ENCODE data around the gene CCDC102A.

DNA sequence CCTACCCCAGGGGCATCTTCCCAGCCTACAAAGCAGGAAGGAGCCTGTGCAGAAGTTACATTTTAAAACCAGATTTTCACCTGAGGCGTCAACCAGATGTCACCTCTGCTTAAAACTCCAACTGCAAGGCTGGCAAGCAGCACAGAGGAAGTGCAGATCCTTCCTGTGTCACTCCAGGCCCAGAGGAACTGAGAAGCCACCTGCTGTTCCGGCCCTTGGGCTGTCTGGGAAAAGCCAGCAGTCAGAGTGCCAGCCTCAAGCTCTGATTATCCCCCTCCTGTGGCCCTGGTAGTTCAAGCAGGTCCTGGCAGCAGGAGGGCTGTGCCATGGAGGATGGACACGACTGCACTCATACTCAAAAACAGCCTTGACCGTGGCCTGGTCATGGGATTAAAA lies 63.7 kb downstream of the CCDC102A start:
- TF ChIP-seq ZNF382 (CRISPR knock-in tag; IDR thresholded peaks at IDR 0.05; ENCODE audit: borderline replicate concordance) (no peak), RFX5 (IDR thresholded peaks at IDR 0.05; ENCODE audit: low read depth, low read length) (no peak), ZBTB1 (CRISPR knock-in tag; IDR thresholded peaks at IDR 0.05; ENCODE audit: borderline replicate concordance) (no peak), ZNF678 (CRISPR knock-in tag; IDR thresholded peaks at IDR 0.05) (no peak)
- TF ChIP-seq, protein P1, sequence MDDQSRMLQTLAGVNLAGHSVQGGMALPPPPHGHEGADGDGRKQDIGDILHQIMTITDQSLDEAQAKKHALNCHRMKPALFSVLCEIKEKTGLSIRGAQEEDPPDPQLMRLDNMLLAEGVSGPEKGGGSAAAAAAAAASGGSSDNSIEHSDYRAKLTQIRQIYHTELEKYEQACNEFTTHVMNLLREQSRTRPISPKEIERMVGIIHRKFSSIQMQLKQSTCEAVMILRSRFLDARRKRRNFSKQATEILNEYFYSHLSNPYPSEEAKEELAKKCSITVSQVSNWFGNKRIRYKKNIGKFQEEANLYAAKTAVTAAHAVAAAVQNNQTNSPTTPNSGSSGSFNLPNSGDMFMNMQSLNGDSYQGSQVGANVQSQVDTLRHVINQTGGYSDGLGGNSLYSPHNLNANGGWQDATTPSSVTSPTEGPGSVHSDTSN (CRISPR knock-in tag; IDR thresholded peaks at IDR 0.05; ENCODE audit: borderline replicate concordance): no peak
- TF ChIP-seq, protein P2, sequence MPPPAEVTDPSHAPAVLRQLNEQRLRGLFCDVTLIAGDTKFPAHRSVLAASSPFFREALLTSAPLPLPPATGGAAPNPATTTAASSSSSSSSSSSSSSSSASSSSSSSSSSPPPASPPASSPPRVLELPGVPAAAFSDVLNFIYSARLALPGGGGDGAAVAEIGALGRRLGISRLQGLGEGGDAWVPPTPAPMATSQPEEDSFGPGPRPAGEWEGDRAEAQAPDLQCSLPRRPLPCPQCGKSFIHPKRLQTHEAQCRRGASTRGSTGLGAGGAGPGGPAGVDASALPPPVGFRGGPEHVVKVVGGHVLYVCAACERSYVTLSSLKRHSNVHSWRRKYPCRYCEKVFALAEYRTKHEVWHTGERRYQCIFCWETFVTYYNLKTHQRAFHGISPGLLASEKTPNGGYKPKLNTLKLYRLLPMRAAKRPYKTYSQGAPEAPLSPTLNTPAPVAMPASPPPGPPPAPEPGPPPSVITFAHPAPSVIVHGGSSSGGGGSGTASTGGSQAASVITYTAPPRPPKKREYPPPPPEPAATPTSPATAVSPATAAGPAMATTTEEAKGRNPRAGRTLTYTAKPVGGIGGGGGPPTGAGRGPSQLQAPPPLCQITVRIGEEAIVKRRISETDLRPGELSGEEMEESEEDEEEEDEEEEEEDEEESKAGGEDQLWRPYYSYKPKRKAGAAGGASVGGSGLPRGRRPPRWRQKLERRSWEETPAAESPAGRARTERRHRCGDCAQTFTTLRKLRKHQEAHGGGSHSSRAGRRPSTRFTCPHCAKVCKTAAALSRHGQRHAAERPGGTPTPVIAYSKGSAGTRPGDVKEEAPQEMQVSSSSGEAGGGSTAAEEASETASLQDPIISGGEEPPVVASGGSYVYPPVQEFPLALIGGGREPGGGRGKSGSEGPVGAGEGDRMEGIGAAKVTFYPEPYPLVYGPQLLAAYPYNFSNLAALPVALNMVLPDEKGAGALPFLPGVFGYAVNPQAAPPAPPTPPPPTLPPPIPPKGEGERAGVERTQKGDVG (CRISPR knock-in tag; IDR thresholded peaks at IDR 0.05; ENCODE audit: borderline replicate concordance): no peak

All from HepG2 (cell line).